Rectal smooth muscle tissue (tissue), 1 donor: ENCODE data around the gene RBM47.
"Not testable (repeated sequence)": the region's sequence is repeated elsewhere in the genome, so short reads cannot be mapped to it uniquely, and the experiment has no call there.

Experiments
- H3K27ac ChIP-seq: one replicate; pipeline ENCODE4 v1.7.0; 2013; ENCODE audit warnings: low read depth, low read length, inconsistent platforms
- H3K27me3 ChIP-seq: one replicate; pipeline ENCODE4 v1.7.0; 2013; ENCODE audit warnings: low read length; ENCODE audit not compliant: control insufficient read depth, insufficient read depth
- H3K36me3 ChIP-seq: one replicate; pipeline ENCODE4 v1.7.0; 2013; ENCODE audit warnings: low read length; ENCODE audit not compliant: control insufficient read depth, insufficient read depth
- H3K4me1 ChIP-seq: one replicate; pipeline ENCODE4 v1.7.0; 2013; ENCODE audit warnings: low read length; ENCODE audit not compliant: control insufficient read depth, insufficient read depth
- H3K4me3 ChIP-seq: one replicate; pipeline ENCODE4 v1.7.0; 2013; ENCODE audit warnings: low read length
- H3K9ac ChIP-seq: one replicate; pipeline ENCODE4 v1.7.0; 2013; ENCODE audit warnings: low read length

Gene RBM47

DNA sequence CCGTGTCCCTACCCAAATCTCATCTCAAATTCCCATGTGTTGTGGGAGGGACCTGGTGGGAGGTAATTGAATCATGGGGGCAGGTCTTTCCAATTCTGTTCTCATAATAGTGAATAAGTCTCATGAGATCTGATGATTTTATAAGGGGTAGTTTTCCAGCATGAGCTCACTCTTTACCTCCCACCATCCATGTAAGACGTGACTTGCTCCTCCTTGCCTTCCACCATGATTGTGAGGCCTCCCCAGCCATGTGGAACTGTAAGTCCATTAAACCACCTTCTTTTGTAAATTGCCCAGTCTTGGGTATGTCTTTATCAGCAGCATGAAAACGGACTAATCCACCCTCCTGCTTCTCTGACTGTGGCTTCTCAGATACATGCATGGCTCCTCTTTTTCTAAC lies 222.2 kb downstream of the RBM47 start:
- not testable (repeated sequence) for H3K4me1 ChIP-seq, H3K27me3 ChIP-seq, H3K9ac ChIP-seq, H3K36me3 ChIP-seq, H3K4me3 ChIP-seq, H3K27ac ChIP-seq

- no peak overlapping the region for H3K27ac ChIP-seq
- H3K36me3 ChIP-seq: no peaks in the 10 kb centered on the region
These were observed 223.3 kb downstream of the RBM47 start for GRCh38 chr4:40406340-40406739.

DNA sequence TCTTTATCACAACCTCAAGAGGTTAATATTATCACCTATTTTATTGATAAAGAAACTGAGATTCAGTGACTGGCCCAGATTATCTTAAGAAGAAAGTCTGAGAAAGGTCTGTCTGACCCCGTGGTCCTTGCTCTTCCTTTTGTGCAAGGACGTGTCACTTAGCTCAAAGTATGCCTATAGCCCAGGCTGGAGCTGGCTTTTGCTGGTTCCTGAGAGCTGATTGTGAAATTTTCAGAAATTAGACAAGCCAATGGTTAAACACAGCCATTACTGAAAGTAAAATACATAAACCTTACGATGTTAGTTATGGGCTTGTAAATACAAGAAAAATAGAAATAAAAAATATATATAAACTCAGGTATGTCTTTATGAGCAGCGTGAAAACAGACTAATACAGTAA lies 224.5 kb downstream of the RBM47 start:
- Histone ChIP-seq H3K4me3 (no peak overlapping the region), H3K36me3 (no peaks in the 10 kb centered on the region), H3K27me3 (no peaks in the 10 kb centered on the region), H3K27ac (no peak overlapping the region), H3K9ac (no peak overlapping the region), H3K4me1 (no peaks in the 10 kb centered on the region)

More at GRCh38 chr4:40406340-40406739, 223.3 kb downstream of the RBM47 start:
- H3K27me3 ChIP-seq: no peaks in the 10 kb centered on the region
- H3K4me1 ChIP-seq: no peaks in the 10 kb centered on the region
- no peak overlapping the region for H3K4me3 ChIP-seq
- H3K9ac ChIP-seq: no peak overlapping the region

- no peak overlapping the region for H3K9ac ChIP-seq
- H3K4me3 ChIP-seq: no peak overlapping the region
- H3K27ac ChIP-seq: no peak overlapping the region
- H3K36me3 ChIP-seq: no peaks in the 10 kb centered on the region
- H3K27me3 ChIP-seq: no peaks in the 10 kb centered on the region
- H3K4me1 ChIP-seq: no peaks in the 10 kb centered on the region
These were observed 226.6 kb downstream of the RBM47 start for GRCh38 chr4:40403081-40403480.

DNA sequence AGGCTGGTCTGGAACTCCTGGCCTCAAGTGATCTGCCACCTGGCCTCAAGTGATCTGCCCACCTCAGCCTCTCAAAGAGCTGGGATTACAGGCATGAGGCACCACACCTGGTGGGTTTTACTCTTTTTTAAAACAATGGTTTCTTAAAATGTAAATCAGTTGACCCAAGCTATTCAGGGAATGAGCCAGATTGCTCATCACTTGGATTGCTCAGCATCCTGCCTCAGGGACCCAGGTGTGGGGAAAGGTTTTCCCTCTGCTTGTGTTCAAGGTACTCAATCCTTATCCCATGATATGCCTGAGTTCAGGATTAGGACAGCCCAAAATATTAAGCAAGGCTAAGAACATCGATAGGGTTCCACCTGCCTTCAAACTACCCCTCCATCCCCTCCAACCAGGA lies 227.1 kb downstream of the RBM47 start:
- Histone ChIP-seq H3K27me3 (no peaks in the 10 kb centered on the region), H3K4me3 (no peak overlapping the region), H3K4me1 (no peaks in the 10 kb centered on the region), H3K27ac (no peak overlapping the region), H3K9ac (no peak overlapping the region), H3K36me3 (no peaks in the 10 kb centered on the region)

DNA sequence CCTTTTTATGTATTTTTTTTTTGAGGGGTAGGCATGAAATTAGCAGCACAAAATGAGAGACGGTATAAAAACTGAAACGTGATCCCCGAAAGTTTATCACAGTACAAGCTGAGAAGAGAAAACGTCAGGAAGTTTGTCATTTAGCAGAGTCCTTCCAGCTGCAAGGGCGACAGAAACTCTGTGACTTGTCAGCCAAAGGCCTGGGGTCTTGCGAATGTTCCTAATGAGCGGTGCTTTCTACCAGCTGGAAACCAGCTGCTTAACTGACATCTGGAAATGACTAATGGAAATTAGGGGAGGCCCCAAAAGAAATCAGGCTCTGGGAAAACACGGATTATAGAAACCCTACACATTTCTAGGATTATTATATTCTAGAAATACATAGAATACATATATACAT lies 228.0 kb downstream of the RBM47 start:
- Histone ChIP-seq H3K27ac (no peak overlapping the region), H3K9ac (no peak overlapping the region), H3K27me3 (no peaks in the 10 kb centered on the region), H3K4me3 (no peak overlapping the region), H3K4me1 (no peaks in the 10 kb centered on the region), H3K36me3 (no peaks in the 10 kb centered on the region)

GRCh38 chr4:40401096-40401495 lies 228.6 kb downstream of the RBM47 start:
- no peaks in the 10 kb centered on the region for H3K27me3 ChIP-seq
- H3K36me3 ChIP-seq: no peaks in the 10 kb centered on the region
- no peak overlapping the region for H3K4me3 ChIP-seq
- no peak overlapping the region for H3K27ac ChIP-seq
- H3K9ac ChIP-seq: no peak overlapping the region
- no peaks in the 10 kb centered on the region for H3K4me1 ChIP-seq

- H3K4me3 ChIP-seq: no peak overlapping the region
- no peaks in the 10 kb centered on the region for H3K27me3 ChIP-seq
- no peaks in the 10 kb centered on the region for H3K4me1 ChIP-seq
- no peaks in the 10 kb centered on the region for H3K36me3 ChIP-seq
- H3K27ac ChIP-seq: no peak overlapping the region
- no peak overlapping the region for H3K9ac ChIP-seq
These were observed 230.1 kb downstream of the RBM47 start for GRCh38 chr4:40399578-40399977.

DNA sequence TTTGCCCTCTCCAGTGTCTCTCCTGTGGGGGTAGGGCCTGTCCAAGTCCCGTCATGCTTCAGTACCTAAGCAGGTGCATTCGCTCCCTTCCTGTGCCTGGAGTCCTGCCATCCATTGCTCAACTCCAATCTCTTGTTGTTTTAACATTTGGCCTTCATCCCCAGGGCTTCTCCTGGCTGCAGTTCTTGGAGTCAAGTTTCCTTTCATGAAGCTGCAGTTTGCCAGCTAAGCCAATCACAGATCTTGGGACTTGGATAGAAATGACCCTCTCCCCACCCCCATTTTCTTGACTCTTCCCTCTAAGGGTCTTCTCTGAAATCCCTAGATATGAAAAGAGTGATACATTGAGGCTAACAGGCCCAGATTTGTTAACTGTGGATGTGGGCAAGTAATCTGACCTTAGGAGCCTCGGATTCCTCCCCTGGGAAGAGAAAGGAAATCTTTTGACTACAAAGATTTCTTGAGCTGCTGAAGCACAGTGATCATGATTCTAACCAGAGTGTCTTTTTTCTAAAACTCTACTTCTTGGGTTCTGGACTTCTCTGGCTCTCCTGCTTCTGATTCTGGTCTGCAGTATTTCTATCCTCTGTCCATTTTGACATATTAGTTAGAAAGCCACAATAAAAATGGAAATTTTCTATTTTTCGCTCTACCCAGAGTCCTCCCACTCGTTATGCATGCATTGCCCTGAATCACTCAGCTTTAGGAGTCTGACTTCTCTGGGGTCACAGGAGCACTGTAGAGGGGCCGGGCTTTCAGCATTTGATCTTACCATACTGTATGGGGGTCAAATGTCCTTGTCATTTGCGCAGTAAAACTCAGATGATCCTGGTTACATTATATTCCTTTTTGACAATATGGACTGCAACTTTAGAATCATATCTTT lies 233.5 kb downstream of the RBM47 start:
- Histone ChIP-seq H3K4me3 (no peak overlapping the region), H3K36me3 (no peaks in the 10 kb centered on the region), H3K27ac (no peak overlapping the region), H3K9ac (no peak overlapping the region), H3K4me1 (no peaks in the 10 kb centered on the region), H3K27me3 (no peaks in the 10 kb centered on the region)

DNA sequence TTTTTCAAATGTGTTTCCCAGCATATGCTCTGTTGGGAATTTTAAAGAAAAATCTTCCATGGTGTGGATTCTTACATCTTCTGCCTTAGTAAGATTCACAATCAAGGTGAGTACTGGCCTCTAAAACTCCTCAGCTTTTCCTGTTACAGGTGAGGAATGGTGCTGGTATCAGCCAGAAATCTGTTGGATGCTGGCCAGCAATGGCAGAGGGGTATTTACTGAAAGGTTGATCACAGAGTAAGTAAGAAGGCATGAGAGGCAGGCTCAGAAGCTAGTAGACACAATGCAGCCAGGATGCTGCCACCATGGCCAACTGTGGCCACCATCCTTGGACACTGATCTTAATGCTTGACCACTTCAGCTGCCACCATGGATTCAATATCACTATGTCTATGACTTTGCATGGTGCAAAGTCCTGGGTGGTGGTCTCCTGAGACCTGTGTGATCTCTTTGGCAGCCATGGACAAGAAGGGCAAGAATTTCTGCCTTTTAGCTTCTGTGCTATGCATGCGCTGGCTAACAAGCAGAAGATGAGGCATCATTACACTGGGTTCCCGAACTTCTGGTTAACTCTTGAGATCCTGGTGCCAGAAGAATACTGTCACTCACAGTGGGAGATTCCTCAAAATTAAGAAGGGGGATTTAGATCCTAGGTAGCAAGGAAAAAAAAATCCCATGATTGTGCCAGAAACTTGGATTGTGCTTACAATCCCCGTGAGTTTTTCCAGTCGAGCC lies 234.3 kb downstream of the RBM47 start:
- H3K27me3 ChIP-seq: no peaks in the 10 kb centered on the region
- no peaks in the 10 kb centered on the region for H3K4me1 ChIP-seq
- H3K27ac ChIP-seq: no peak overlapping the region
- no peak overlapping the region for H3K9ac ChIP-seq
- H3K36me3 ChIP-seq: no peaks in the 10 kb centered on the region
- H3K4me3 ChIP-seq: no peak overlapping the region

DNA sequence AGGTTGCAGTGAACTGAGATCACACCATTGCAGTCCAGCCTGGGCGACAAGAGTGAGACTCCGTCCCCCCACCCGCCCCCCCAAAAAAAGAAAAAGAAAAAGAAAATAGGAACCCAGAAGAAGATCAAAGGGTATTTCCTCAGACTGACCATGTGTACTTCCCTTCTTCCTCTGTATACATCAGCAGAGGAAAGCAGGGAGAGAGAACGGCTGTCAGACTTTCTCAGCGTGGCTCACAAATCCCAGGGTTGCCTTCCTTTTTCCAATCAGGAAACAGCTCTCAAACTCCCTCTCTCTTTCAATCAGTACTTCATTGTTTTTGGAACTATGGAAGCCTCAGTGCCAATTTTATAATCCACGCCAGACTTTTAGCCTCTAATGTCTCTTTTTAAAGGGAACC lies 235.4 kb downstream of the RBM47 start:
- H3K27ac ChIP-seq: no peak overlapping the region
- H3K36me3 ChIP-seq: no peaks in the 10 kb centered on the region
- no peak overlapping the region for H3K4me3 ChIP-seq
- H3K9ac ChIP-seq: no peak overlapping the region
- H3K27me3 ChIP-seq: no peaks in the 10 kb centered on the region
- H3K4me1 ChIP-seq: no peaks in the 10 kb centered on the region

- not testable (repeated sequence) for H3K4me1 ChIP-seq, H3K9ac ChIP-seq, H3K27me3 ChIP-seq, H3K27ac ChIP-seq, H3K36me3 ChIP-seq, H3K4me3 ChIP-seq
These were observed 237.4 kb downstream of the RBM47 start for GRCh38 chr4:40392241-40392640.

DNA sequence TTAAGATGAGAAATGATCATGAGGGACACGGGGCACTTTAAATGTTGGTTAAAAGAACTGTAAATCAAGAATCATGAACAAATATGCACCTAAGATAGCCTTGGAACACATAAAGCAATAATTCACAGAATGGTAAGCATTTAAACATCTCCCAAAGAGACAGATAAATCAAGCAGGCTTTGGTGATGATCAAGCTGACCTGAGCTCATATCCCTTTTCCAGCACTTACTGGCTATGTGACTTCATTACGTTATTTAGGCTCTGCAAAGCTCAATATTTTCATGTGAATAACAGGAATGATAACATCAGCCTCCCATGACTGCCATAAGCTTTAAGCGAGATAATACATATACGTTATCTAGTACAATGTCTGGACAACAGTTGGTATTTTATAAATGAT lies 239.7 kb downstream of the RBM47 start:
- Histone ChIP-seq H3K9ac (no peak overlapping the region), H3K4me3 (no peak overlapping the region), H3K27ac (no peak overlapping the region), H3K36me3 (no peaks in the 10 kb centered on the region), H3K27me3 (no peaks in the 10 kb centered on the region), H3K4me1 (no peaks in the 10 kb centered on the region)
